ENCODE data around the gene OLFML2A.
A peak's percentile ranks its signal among the peaks of the same experiment; 100 is the strongest.
"Not testable (repeated sequence)": the region's sequence is repeated elsewhere in the genome, so short reads cannot be mapped to it uniquely, and the experiment has no call there.

OLFML2A gene

GRCh38 chr9:124761710-124762109 lies 15.2 kb upstream of the OLFML2A start:
- no peak for DNase-seq

DNA sequence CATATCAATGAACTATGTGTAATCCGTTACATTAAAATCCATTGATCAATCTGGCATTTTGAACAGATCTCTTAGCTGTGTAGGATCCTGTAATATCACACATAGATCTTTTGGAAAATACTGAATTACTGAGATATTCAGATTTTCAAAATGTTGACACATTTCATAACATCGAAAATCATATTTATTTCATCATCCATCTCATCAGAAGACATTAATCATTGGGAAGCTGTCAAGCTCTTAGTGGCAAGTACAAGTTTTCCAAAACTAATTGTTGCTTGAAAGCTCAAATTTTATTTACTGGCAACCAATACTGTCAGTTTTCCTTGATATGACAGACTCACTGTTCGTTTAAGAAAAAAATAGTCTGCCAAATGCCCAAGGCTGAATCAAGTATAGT lies 14.3 kb upstream of the OLFML2A start:
- DNase-seq = no peak

DNA sequence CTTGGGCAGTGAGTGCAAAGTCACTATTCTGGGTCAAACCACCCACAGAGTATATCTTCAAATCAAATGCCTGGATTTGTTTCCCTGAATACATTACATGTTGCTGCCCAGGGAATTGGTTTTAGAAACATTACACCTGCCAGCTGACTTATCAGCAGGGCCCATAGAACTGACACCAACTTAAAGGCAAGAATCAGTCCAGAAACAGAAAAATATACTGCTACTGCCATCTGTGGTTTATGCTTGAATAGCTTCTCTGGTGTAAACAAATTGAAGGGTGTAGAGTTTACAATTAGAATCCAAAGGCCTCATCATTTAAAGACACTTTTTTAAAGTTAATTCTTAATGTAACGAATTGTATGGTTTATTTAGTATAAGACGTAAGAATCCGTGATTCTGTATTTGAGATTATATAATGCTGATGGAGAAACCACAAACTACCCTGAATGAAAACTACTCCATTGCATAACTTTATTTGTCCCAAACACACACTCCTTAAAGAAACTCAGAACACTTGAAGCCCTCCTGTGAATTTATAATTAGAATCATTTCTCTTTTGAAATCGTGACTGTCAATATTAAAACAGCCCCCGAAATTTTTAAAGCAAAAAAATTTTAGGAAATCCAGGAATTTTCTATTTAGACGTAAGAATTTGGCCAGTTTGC lies 12.0 kb upstream of the OLFML2A start:
- no peak for DNase-seq

DNA sequence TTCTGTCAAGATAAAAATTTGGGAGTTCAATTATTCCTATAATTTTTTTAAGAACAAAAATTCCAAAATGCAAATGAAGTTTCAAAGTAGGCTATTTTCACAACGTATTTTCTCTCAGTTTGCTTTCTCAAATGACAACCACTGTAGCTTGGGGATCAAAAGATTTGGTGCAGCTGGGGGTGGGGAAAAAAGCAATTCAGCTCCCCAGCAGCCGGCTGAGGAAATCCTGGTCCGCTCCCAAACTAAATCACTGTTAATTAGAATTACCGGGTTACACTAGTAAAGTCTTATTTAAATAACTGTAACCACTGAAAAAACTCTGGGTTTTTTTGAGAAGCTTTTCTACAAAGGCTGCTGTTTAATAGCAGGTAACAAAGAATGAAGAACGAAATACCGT lies 11.5 kb upstream of the OLFML2A start:
- DNase-seq = no peak

DNA sequence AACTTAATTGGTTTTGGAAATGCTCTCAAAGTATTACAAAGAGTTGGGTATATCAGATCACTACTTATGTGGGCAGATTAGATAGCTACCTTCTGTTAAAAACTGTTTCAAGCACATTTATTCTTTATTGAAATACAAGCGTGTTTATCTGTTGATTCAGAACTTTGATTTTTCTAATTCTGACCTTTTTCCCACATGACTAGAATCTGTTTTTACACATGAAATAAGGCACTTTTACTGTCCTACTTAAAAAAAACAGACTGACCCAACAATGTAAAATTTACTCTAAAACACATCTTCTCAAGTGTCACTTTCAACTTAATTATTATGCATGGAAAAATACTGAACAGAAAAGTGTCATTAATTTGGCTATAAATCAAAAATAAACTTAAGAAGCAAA lies 10.6 kb upstream of the OLFML2A start:
- no peak for DNase-seq

DNA sequence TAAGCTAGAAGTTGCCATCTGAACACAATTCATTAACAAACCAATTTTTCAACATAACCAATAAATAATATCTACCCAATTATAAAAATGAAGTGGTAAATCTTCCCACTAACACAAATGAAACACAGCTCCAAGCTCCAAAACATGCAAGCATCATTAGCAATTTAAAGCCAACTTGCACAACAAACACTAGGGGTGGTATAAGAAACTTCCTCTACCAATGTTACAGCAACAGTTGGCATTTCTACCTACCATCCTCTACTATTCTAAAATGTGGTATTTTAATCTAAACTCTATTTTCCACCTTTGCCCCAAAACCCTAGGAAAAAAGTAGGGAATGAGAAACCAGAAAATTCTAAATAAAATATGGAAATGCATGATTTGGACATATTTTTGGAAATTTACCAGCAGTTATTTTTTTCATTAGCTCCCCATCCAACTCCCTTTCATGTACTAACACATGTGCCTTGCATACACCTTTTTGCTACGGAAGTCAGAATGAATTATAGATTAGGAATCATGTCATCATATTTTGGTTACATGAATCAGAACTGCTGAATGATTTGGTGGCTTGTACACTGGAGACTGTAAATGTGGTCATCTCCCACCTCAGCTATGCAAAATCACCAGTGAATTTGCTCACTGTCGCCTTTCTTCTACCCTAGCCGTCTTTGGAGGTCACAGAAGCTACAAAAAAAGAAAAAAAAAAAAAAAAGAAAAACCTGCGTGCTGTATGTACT lies 9.9 kb upstream of the OLFML2A start:
- DNase-seq = no peak

DNA sequence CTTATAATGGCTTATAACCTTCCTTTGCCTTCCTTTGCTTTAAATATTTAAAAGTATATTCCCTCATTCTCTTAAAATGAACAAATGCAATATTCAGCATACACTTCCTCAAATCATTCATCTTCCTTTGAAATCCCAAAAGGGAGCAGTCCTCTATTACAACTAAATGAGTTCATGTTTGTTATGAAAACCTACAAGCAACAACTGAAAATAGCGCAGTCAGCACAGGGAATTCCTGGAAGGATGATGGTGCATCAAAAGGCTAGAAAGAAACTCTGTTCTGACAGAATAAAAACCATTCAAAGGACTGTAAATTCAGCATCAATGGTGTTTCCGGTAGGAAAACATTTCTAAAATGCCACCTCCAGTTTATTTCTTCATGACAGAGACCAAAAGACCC lies 9.1 kb upstream of the OLFML2A start:
- DNase-seq = no peak

GRCh38 chr9:124768334-124768733 lies 8.6 kb upstream of the OLFML2A start:
- DNase-seq = no peak

GRCh38 chr9:124768750-124769548 lies 8.0 kb upstream of the OLFML2A start:
- DNase-seq = no peak

- DNase-seq = peak in 1 of 2 experiments; percentile 25
Measured at GRCh38 chr9:124769549-124770358, 7.2 kb upstream of the OLFML2A start.

DNA sequence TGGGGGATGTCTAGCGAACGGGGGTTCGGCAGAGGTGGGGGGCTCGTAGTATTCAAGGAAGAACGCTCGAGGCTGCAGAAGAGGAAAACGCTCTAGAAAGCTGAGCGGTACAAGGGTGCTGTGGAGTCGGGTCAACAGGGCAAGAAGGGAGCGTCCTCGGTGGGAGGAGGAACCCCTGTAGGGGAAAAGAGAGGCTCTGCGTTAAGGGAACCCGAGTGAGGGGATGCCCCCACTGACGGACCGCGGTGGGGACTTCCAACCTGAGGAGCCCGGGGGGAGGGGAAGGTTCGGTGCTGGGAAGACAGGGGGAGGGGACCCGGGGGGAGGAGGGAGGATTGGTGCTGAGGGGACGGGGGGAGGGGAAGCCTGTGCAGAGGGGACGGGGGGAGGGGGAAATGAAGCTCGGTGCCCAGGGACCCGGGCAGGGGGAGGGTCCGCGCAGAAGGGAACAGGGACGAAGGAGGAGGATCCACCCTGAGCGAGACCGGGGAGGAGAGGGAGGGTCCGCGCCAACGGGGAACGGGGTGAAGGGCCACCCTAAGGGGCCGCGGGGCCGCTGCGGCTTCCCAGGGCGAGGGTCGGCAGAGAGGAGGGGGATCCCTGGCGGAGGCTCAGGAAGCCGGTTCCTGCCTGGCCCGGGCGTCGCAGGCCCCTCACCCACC lies 6.4 kb upstream of the OLFML2A start:
- DNase-seq = peak; percentile 19 to 27

- peak; percentile 96 for DNase-seq
Measured at GRCh38 chr9:124771021-124771866, 5.7 kb upstream of the OLFML2A start, which contains the start of gene NR6A1. TSS of gene NR6A1 (minus strand) at chr9:124771311.

- DNase-seq = peak; percentile 42 to 51
Measured at GRCh38 chr9:124771867-124772679, 4.9 kb upstream of the OLFML2A start.

GRCh38 chr9:124772877-124773276 lies 4.1 kb upstream of the OLFML2A start:
- DNase-seq = not testable (repeated sequence)

DNA sequence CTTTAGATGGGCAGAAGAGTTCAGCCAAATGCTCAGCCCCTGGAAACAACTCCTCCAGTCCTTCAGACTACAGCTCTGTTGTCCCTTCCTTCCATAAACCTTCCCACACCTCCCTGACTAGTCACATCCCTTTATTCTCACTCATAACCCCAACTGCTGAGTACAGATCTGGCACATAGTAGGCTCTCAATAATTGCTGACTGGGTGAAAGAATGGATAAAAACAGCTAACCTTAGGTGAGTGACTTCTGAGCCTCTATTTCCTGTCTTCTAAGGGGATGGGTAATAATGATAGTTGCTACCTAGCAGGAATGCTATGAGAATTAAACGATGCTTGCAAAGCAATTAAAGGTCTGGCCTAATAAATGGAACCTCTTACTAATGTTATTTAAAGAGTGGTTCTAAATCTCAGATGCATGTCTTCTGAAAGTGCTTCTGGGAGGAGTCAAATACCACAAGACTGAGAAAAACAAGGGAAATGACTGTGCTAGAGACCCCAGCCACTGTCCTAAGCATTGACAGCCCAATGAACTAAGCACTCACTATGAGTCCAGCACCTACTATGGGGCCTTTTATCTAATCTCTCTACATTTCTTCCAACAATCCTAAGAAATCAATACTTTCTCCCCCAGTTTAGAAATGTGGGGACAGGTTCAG lies 3.3 kb upstream of the OLFML2A start:
- DNase-seq = no peak

DNA sequence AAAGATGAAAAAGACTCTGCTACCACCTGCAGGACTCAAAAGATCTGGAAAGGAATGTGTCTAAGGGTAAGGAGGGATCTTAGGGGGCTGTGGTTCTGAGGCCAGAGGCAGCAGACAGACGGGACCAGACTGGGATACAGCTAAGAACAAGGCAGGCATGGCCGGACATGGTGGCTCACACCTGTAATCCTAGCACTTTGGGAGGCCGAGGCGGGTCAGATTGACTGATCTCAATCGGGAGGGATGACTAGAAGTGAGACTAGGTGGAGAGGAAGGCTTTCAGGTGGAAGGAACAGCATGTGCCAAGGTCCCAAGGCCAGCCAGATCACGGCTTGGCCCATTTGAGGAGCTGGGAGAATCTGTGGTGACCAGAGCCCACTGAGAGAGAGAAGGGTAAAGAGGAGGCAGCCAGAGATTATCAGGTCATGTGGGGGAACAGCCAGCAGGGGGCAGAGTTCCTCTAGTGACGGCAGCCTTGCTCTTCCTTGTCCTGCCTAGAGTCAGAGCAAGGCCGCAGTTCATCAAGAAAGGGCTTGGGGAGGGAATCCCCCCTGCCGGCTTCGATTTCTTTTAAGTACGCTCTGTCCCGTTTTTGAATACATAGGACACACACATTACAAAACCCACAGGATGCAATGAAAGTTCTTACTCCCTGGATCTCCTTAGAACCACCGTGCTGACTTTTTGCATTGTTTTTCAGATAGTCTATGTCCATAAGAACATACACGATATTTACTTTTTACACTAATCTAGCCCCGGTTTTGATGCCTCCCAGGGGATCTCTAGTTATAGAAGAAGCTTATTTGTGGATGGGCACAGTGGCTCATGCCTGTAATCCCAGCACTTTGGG lies 2.6 kb upstream of the OLFML2A start:
- DNase-seq = peak; percentile 92

DNA sequence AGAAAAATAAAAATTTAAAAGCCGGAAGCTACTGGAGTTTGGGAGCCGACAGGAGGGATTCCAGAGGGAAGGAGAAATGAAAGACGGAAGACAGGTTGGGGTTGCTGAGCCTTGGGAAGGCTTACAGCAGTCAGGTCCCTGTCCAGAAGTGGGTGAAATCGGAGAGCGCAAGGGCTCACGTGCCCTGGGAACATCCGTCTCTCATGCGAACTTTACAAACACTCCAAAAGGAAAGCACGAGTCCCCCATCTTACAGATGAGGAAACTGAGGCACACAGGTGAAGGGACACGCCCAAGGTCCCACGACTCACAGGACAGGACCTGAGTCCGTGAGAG lies 347 bp upstream of the OLFML2A start:
- no peak for DNase-seq

GRCh38 chr9:124778575-124779367 lies 1.8 kb downstream of the OLFML2A start:
- no peak for DNase-seq
